Prostate gland (tissue), 2 donors: ENCODE results near the gene FCGR3B.
"Not testable (repeated sequence)": the region's sequence is repeated elsewhere in the genome, so short reads cannot be mapped to it uniquely, and the experiment has no call there.

Experiments
- POLR2A ChIP-seq: fragments of 450-650 bp; IDR thresholded peaks from one replicate; pipeline ENCODE4 v1.6.1; 2016; ENCODE audit warnings: antibody characterized with exemption, mild to moderate bottlenecking
- TF ChIP-seq, protein P1 (sequence below), 4 experiments: fragments of 200-600 bp in 2 of 4; fragments of 450-650 bp in 2 of 4; sonication (generic) in 2 of 4; IDR thresholded peaks; 1 replicate in 3 of 4; 2 replicates in 1 of 4; pipeline ENCODE4 v1.5.1; 2016 to 2019; ENCODE audit warnings: antibody characterized with exemption in 4 of 4, mild to moderate bottlenecking in 2 of 4, moderate library complexity in 2 of 4

- TF ChIP-seq, protein P1, sequence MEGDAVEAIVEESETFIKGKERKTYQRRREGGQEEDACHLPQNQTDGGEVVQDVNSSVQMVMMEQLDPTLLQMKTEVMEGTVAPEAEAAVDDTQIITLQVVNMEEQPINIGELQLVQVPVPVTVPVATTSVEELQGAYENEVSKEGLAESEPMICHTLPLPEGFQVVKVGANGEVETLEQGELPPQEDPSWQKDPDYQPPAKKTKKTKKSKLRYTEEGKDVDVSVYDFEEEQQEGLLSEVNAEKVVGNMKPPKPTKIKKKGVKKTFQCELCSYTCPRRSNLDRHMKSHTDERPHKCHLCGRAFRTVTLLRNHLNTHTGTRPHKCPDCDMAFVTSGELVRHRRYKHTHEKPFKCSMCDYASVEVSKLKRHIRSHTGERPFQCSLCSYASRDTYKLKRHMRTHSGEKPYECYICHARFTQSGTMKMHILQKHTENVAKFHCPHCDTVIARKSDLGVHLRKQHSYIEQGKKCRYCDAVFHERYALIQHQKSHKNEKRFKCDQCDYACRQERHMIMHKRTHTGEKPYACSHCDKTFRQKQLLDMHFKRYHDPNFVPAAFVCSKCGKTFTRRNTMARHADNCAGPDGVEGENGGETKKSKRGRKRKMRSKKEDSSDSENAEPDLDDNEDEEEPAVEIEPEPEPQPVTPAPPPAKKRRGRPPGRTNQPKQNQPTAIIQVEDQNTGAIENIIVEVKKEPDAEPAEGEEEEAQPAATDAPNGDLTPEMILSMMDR (IDR thresholded peaks at IDR 0.05) = not testable (repeated sequence)
- not testable (repeated sequence) for TF ChIP-seq POLR2A
These were observed 7.5 kb downstream of the FCGR3B start for GRCh38 chr1:161623401-161624051.
